ENCODE data around the gene WWTR1. TPM values are rescaled to one million over a fixed set of nuclear protein-coding genes. Genes with fewer than 3 reads are reported as not detected.

The WWTR1 gene
- total RNA-seq, 1 donor from 2014 or later = 39.1 TPM

DNA sequence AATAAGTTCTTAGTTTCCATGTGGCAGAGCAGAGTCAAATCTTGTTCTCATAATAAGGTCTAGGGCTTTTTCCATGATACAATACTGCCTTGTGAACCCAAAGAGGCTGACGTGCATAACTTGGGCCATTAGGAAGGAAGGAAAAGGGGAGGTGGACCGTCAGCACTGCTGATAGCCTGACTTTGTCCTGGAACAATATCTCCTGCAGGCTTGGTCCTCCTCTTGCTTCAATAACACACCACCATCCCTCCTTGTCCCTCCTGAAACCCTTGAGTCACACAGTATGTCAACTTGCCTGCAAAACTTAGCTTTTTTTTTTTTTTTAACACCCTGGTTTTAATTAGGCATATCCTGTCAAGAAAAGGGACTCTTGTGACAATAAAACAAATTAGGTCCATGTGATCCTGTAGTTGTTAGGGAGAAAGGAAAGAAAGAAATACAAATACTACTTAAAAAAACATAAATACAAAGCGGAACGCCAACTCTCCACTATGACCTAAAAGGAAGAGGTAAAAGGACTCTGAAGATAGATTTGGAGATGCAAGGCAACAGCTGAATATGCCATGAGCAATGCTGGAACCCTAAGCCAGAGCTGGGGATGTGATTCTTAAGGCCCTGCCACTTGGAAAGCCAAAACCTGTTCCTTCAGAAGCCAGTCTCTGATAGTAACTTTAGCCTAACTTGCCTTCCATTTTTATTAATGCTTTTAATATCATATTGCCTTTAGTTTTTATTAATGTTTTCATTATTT is 67.0 kb downstream of the WWTR1 start:
- Histone ChIP-seq H3K36me3 (no peaks in the 10 kb centered on the region), H3K27me3 (ENCODE audit: low read depth) (no peaks in the 10 kb centered on the region), H3K4me3 (no peak overlapping the region), H3K4me1 (peaks cover 88% of the 10 kb centered on the region), H3K9me3 (replicated peaks) (no peaks in the 10 kb centered on the region), H3K27ac (replicated peaks) (peak overlapping the region; percentile 71)
- no peak for DNase-seq
- TF ChIP-seq, protein P1, sequence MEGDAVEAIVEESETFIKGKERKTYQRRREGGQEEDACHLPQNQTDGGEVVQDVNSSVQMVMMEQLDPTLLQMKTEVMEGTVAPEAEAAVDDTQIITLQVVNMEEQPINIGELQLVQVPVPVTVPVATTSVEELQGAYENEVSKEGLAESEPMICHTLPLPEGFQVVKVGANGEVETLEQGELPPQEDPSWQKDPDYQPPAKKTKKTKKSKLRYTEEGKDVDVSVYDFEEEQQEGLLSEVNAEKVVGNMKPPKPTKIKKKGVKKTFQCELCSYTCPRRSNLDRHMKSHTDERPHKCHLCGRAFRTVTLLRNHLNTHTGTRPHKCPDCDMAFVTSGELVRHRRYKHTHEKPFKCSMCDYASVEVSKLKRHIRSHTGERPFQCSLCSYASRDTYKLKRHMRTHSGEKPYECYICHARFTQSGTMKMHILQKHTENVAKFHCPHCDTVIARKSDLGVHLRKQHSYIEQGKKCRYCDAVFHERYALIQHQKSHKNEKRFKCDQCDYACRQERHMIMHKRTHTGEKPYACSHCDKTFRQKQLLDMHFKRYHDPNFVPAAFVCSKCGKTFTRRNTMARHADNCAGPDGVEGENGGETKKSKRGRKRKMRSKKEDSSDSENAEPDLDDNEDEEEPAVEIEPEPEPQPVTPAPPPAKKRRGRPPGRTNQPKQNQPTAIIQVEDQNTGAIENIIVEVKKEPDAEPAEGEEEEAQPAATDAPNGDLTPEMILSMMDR (IDR thresholded peaks at IDR 0.05; ENCODE audit: borderline replicate concordance) = no peak
- intact Hi-C loops (cut with micrococcal nuclease) = no loop called here

DNA sequence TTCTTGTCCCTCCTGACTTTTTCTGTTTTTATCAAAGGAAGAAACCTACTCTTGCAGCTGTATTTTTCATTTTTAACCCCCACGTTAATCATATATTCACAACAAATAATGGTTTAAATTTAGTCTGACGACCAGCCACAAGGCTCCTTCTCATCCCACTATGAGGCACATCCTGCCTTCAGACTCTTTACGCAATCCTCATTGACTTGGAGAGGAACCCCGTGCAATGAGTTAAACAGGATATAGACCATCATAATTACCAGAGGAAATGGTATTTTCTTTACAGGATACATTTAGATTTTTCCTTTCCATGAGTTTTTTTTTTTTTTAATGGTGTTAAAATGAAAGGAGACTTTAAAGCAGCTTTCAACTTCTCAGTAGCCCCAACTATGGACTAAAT is 68.5 kb downstream of the WWTR1 start:
- TF ChIP-seq, protein P1 (IDR thresholded peaks at IDR 0.05; ENCODE audit: borderline replicate concordance) = no peak
- DNase-seq = no peak
- Histone ChIP-seq H3K9me3 (replicated peaks) (no peaks in the 10 kb centered on the region), H3K27ac (replicated peaks) (peak overlapping the region; percentile 71), H3K4me1 (peaks cover 96% of the 10 kb centered on the region), H3K4me3 (no peak overlapping the region), H3K27me3 (ENCODE audit: low read depth) (no peaks in the 10 kb centered on the region), H3K36me3 (no peaks in the 10 kb centered on the region)
- intact Hi-C loops (cut with micrococcal nuclease) = no loop called here

DNA sequence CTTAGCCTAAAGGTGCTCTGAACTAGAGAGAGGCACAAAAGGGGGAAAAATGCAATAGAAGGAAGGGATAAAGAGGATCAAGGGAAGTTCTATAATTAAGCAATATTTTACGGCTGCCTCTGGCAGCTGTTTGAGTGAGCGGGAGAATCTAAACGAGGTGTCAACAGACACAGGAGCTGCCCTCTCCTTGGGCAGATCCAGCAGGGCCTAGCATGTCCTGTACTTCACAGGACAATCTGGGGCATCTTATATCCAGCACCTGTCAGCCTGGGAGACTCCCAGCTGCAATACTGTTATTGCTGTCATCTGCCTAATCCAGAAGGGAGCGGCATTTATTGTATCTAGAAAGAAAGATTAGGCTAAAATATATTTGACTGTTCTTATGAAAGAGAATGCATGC is 68.9 kb downstream of the WWTR1 start:
- H3K27ac ChIP-seq (replicated peaks) = peak overlapping the region; percentile 71
- no peaks in the 10 kb centered on the region for H3K36me3 ChIP-seq
- H3K4me3 ChIP-seq = no peak overlapping the region
- DNase-seq = no peak
- intact Hi-C loops (cut with micrococcal nuclease) = no loop called here
- H3K9me3 ChIP-seq (replicated peaks) = no peaks in the 10 kb centered on the region
- TF ChIP-seq, protein P1 (IDR thresholded peaks at IDR 0.05; ENCODE audit: borderline replicate concordance) = no peak
- H3K4me1 ChIP-seq = peaks cover 97% of the 10 kb centered on the region
- no peaks in the 10 kb centered on the region for H3K27me3 ChIP-seq (ENCODE audit: low read depth)

GRCh38 chr3:149587383-149587782 is 70.4 kb downstream of the WWTR1 start:
- DNase-seq = no peak
- intact Hi-C loops (cut with micrococcal nuclease) = no loop called here
- Histone ChIP-seq H3K27ac (replicated peaks) (peak overlapping the region; percentile 24), H3K27me3 (ENCODE audit: low read depth) (no peaks in the 10 kb centered on the region), H3K9me3 (replicated peaks) (no peaks in the 10 kb centered on the region), H3K4me3 (no peak overlapping the region), H3K36me3 (no peaks in the 10 kb centered on the region), H3K4me1 (peaks cover 90% of the 10 kb centered on the region)
- TF ChIP-seq, protein P1 (IDR thresholded peaks at IDR 0.05; ENCODE audit: borderline replicate concordance) = no peak

GRCh38 chr3:149586871-149587270 is 71.0 kb downstream of the WWTR1 start:
- no peak overlapping the region for H3K4me3 ChIP-seq
- DNase-seq = no peak
- TF ChIP-seq, protein P1 (IDR thresholded peaks at IDR 0.05; ENCODE audit: borderline replicate concordance) = no peak
- H3K27ac ChIP-seq (replicated peaks) = peak overlapping the region; percentile 24
- peaks cover 90% of the 10 kb centered on the region for H3K4me1 ChIP-seq
- intact Hi-C loops (cut with micrococcal nuclease) = no loop called here
- H3K36me3 ChIP-seq = no peaks in the 10 kb centered on the region
- no peaks in the 10 kb centered on the region for H3K27me3 ChIP-seq (ENCODE audit: low read depth)
- H3K9me3 ChIP-seq (replicated peaks) = no peaks in the 10 kb centered on the region
